ENCODE measurements around the gene NXPH2.

GRCh38 chr2:138633049-138633448, 147.1 kb downstream of the NXPH2 start:
- no peak for TF ChIP-seq POLR2AphosphoS5 (IDR thresholded peaks at IDR 0.05; ENCODE audit: low read depth, low read length)
- no peak for TF ChIP-seq POLR2A (IDR thresholded peaks at IDR 0.05; ENCODE audit: low read depth, low read length)
- TF ChIP-seq TAF1 (IDR thresholded peaks at IDR 0.05; ENCODE audit: low read depth, low read length) = no peak
